HUDEP-2 (cell line): ENCODE data around the gene HAUS6.
"Not testable (repeated sequence)": the region's sequence is repeated elsewhere in the genome, so short reads cannot be mapped to it uniquely, and the experiment has no call there.

Experiments used
- DNase-seq, 76 experiments: peaks; one replicate each; lab custom pipeline; 2025; ENCODE audit not compliant: unreplicated experiment in 76 of 76; lab: John Stamatoyannopoulos, UW

The HAUS6 gene, protein sequence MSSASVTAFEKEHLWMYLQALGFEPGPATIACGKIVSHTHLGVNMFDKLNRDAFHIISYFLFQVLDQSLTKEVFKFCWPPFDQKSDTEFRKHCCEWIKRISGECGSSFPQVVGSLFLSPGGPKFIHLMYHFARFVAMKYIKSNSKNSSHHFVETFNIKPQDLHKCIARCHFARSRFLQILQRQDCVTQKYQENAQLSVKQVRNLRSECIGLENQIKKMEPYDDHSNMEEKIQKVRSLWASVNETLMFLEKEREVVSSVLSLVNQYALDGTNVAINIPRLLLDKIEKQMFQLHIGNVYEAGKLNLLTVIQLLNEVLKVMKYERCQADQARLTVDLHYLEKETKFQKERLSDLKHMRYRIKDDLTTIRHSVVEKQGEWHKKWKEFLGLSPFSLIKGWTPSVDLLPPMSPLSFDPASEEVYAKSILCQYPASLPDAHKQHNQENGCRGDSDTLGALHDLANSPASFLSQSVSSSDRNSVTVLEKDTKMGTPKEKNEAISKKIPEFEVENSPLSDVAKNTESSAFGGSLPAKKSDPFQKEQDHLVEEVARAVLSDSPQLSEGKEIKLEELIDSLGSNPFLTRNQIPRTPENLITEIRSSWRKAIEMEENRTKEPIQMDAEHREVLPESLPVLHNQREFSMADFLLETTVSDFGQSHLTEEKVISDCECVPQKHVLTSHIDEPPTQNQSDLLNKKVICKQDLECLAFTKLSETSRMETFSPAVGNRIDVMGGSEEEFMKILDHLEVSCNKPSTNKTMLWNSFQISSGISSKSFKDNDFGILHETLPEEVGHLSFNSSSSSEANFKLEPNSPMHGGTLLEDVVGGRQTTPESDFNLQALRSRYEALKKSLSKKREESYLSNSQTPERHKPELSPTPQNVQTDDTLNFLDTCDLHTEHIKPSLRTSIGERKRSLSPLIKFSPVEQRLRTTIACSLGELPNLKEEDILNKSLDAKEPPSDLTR

DNA sequence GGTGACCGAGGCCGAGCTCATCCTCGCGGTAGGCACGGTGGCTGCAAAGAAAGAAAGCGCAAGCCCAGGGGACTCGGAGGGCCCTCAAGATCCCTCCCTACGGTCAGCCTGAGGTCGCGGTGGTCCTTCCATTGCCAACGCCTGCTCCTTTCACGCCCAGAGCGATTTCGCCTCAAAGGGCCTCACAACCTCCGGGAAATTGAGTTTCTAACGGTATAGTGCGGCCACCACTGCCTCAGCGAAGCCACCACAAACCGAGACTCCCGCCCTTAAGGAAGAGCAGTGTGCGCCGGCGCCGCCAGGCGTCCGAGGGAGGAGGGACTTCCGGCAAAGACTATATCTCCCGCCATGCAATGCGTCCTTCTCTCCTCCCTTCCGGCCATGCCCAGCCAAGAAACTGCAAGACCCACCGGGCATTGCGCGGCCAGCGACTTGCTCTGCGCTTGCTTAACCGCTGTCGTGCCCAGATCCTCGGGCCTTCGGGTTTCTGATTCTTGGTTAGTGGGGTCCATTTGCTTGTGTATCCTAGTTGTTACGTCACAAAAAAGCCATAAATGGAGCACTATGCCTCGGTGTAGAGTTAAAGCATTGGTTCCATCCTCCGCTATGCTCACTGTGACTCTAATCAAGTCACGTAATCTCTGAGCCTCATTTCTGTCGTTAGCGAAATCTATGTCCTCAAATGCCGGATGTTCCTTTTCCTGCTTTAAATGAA lies at the start of gene HAUS6:
Gene HAUS6 (minus strand): TSS at position 274 of the 715 bp plus-strand sequence. CDS start 253 bp downstream, at position 21.
- peak; percentile 44 to 97 (median 92) for DNase-seq

DNA sequence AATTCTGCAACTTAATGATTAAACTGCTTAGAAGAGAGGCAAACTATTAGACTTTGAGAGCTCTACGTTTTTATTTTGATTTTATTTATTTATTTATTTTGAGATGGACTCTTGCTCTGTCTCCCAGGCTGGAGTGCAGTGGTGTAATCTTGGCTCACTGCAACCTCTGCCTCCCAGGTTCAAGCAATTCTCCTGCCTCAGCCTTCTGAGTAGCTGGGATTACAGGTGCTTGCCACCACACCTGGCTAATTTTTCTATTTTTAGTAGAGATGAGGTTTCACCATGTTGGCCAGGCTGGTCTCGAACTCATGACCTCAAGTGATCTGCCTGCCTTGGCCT lies 49.4 kb upstream of the HAUS6 start:
- not testable (repeated sequence) for DNase-seq

DNA sequence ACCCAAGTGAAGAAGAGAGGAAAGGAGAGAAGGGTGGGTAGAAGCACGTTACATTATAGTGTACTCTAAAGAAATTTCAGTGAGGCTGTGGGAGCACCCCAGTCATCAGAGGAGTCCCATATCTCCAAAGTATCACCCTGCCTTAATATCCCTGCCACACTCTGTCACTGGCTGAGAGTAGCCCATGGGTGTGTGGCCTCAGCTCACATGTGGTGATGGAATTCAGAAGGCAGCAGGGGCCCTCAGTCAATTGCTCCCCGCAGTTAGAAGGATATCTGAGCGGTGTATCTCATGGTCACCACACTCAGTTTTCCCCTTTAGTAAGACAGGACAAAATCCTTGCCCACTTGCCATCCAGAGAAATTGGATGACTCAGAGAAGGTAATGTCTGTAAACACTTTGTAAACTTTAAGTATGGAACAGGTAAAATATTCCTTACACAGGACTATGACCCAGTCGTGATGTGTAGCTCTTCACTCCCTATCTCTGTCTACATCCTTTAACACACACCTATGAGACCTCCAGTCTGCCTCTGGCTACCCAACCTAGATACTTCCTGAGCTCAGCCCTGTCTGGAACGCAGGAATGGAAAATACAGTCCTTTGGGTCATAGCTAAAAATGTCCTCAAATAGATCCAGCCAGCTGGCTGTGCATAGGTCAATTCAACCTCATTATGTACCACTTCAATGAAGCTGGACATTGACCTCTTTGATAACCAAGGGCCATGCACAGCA lies 48.9 kb upstream of the HAUS6 start:
- no peak for DNase-seq

DNA sequence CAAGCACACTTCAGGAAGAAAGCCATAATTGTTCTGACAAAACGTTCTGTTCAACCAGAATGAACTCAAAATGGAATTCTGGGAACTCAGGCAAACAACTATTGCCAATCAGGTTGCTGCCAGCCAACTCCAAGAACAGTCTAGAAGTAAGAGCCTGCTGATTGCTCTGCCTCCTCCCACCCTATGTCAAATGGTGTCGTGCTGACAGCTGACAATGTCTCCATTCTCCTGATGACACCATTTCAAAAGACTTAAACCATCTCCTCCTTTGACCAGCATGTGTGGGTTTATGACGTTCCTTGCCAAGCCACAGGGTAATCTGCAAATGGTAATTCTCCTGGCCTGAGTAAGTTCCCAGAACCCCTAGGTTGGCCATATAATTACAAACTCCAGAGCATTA lies 46.5 kb upstream of the HAUS6 start:
- DNase-seq = no peak

DNA sequence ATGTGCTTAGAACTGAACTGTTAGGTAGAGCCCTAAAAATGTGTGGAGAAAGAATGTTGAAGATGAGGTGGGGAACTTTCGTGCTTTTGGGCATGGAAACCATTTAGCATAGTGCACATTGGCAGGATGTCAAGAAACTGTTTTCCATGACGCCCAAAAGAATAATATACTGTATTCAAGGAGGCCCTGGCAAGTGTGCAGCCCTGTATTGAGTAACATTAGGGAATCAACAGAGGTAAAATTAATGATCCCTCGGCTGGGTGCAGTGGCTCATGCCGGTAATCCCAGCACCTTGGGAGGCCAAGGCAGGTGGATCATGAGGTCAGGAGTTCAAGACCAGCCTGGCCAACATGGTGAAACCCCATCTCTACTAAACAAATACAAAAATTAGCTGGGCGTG lies 45.5 kb upstream of the HAUS6 start:
- DNase-seq = no peak

DNA sequence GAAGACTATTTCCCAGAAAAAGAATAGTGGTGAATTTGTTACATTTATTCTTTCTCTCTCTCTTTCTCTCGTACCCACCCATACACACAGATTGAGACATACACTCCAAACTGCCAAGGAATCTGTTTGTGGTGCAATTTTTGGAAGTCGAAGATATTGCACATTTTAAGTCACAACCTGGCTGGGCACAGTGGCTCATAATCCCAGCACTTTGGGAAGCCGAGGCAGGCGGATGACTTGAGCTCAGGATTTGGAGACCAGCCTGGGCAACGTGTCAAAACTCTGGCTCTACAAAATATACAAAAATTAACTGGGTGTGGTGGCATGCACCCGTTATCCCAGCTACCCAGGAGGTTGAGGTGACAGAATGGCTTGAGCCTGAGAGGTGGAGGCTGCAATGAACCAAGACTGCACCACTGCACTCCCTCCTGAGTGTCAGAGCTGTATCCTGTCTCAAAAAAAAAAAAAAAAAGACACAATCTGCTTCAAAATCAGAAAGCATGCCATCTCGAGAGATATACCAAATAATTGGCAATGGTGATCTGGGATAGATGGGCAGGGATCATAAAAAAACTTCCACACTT lies 43.8 kb upstream of the HAUS6 start:
- DNase-seq = no peak

DNA sequence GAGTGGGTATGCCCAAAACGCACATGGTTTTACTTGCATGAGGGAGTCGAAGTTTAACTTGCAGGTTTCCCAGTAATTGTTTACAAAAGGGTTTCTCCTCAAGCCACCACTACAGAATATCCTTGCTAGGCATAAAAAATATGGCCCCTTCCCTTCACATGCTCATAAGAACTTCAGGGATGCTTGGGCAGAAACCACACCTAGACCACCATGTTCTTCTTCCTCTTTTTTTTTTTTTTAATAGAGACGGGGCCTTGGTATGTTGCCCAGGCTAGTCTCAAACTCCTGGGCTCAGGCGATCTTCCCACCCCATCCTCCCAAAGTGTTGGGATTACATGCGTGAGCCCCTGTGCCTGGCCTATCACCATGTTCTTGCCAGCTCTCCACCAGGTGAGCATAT lies 43.2 kb upstream of the HAUS6 start:
- DNase-seq = no peak

DNA sequence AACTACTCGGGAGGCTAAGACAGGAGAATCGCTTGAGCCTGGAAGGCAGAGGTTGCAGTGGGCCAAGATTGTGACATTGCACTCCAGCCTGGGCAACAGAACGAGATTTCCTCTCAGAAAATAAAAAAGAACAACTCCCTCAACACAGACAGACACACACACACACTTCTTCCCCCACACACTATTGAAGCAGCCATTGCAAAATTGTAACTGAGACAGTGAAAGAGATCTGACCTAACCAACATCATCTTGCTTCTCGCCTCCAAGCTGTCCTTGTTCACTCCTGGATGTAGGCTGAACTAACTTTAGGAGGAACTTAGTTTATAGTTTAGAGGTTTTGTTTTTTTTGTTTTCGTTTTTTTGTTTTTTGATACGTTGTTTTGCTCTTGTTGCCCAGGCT lies 37.6 kb upstream of the HAUS6 start:
- DNase-seq = no peak

DNA sequence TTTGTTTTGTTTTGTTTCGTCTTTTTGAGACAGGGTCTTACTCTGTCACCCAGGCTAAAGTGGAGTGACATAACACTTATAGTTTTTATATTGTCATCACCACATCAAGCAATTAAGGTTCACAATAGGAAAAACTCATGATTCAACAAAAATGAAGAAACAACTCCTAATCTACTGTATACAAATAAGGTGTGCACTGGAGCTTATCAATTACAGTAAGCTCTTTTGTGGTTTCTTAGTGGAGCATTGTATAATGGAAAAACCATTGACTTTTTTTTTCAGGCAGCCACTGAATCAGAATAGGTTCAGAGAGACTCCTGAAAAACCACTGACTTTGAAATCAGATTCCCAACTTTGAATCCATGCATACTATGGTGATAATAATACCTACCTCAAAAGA lies 35.4 kb upstream of the HAUS6 start:
- DNase-seq = peak in 5 of 76 experiments; percentile 20 to 48 (median 37)

DNA sequence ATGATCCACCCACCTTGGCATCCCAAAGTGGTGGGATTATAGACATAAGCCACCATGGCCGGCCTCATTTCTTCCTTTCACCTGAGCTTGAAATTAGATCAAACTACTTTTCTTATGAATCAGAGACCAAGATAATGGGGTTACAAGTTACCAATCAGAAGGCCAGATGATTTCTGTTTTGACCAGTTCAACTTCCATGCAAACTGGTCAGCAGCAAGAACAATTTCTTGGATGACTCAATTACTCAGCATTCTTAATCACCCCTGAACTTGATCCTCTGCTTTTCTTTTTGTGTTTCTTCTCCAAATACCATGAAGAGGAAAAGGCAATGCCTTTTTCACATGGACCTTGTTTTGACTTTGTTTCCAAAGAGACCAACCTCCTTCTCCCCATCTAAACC lies 34.6 kb upstream of the HAUS6 start:
- no peak for DNase-seq

DNA sequence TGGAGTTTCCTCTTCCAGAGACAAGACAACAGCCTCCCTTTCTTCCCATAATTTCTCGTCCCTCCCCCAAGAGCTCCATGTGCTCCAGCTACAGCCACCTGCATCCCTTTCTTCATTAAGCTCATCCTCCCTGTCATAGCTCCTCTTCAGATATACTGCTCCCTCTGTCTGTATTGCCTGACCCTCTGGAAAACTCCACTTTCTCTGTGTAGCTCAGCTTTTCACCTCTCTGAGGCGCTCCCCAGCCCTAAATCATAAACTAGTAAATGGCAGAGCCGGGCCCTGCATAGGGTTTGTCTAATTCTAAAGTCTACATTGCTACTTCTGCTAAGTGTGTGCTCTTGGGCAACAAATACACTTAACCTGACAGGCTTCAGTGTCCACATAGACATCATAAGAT lies 33.4 kb upstream of the HAUS6 start:
- DNase-seq = no peak

DNA sequence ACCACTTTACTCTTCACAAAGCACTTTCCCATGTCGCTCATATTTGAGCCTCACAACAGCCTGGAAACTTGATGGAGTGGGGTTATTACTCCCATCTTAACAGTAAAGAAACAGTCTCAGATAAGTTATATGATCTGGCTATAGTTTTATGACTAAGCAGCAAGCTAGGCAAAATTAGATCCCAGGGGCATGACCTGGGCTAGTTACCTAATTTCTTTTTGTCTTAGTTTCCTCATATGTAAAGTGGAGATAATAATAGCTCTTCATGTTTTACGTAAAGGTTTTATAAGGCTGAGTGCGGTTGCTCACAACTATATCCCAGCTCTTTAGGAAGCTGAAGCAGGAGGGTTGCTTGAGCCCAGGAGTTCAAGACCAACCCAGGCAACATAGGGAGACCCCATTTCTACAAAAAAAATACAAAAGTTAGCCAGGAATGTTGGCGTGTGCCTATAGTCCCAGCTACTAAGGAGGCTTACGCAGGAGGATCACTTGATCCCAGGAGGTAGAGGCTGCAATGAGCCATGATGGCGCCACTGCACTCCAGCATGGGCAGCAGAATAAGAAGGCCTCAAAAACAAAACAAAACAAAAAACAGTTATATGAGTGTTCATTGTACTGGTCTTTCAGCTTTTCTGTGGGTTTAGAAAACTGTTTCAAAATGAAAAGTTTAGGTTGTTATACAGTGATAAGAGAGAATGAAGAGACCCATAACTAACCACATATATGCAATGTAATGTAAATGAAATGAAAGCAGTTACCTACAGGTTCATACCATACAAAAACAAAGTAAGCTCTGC lies 31.0 kb upstream of the HAUS6 start:
- no peak for DNase-seq

DNA sequence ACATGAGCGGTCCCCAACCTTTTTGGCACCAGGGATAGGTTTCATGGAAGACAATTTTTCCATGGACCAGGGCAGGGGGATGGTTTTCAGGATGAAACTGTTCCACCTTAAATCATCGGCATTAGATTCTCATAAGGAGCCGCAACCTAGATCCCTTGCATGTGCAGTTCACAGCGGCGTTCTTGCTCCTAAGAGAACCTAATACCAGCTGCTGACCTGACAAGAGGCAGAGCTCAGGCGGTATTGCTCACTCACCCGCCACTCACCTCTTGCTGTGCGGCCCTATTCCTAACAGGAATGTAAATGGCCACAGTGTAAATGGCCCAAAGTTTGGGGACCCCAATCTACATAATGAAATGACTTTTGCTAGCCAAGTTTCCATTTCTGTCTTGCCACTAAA lies 27.7 kb upstream of the HAUS6 start:
- no peak for DNase-seq

DNA sequence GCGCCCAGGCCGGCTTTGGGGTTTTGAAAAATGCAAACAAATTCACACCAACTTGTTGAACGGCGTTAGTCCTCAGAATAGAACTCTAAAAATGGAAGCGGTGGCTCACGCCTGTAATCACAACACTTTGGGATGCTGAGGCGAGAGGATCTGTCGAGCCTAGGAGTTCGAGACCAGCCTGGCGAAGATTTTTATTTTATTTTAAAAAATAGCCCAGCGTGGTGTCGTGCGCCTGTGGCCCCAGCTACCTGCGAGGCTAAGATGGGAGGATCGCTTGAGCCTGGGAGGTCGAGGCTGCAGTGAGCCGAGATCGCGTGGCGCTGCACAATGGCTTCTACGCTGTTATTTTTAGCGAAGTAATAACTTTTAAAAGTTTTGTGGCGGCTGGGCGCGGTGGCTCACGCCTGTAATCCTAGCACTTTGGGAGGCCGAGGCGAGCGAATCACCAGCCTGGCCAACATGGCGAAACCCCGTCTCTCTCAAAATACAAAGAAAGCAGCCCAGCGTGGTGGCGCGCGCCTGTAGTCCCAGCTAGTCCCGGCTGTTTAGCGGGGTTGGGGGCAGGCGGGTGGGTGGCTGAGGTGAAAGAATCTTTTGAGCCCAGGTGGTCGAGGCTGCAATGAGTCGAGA lies 25.3 kb upstream of the HAUS6 start:
- DNase-seq = no peak

DNA sequence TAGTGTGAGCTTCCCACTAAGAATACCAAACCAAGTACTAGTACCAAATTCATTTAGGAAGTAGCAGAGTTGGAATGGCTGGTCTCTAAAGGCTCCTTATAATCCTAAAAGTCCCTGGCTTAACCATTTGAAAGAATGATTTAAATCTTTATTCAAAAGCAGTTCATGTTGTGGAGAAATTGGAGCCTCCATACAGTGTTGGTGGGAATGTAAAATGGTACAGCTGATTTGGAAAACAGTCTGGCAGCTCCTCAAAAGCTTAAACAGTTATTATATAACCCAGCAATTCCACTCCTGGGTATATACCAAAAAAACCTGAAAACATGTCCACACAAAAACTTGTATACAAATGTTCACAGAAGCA lies 21.7 kb upstream of the HAUS6 start:
- DNase-seq = no peak

DNA sequence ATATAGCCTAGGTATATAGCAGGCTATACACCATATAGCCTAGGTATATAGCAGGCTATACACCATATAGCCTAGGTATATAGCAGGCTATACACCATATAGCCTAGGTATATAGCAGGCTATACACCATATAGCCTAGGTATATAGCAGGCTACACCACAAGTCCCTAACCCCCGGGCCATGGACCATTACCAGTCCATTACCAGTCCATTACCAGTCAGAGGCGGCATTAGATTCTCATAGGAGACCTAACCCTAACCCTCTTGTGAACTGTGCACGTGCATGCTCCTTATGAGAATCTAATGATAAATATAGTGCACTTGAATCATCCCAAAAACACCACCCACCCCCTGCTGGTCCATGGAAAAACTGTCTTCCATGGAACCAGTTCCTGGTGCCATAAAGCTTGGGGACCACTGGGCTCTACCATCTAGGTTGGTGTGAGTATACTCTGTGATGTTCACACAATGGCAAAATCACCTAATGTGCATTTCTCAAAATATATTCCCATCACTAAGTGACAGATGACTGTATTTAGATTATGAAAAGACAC lies 19.9 kb upstream of the HAUS6 start:
- peak in 1 of 76 experiments; percentile 16 for DNase-seq

DNA sequence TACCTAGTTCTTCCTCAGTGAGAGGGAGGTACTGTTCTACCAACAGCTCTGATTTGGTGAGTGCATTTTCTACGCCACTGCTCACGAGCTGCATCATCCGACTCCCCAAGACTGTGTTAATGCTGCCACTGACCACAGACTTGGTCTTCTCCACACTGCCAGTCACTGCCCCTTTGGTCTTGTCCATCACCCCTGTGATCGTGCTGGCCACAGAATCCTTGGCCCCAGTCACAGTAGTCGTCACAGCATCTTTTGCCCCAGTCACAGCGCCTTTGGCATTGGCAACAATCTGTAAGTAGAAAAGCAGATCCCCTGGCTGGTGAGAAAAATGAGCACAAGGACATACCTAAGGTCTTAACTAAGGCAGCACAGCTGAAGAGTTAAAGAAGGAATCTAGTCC lies 18.2 kb upstream of the HAUS6 start:
- no peak for DNase-seq

DNA sequence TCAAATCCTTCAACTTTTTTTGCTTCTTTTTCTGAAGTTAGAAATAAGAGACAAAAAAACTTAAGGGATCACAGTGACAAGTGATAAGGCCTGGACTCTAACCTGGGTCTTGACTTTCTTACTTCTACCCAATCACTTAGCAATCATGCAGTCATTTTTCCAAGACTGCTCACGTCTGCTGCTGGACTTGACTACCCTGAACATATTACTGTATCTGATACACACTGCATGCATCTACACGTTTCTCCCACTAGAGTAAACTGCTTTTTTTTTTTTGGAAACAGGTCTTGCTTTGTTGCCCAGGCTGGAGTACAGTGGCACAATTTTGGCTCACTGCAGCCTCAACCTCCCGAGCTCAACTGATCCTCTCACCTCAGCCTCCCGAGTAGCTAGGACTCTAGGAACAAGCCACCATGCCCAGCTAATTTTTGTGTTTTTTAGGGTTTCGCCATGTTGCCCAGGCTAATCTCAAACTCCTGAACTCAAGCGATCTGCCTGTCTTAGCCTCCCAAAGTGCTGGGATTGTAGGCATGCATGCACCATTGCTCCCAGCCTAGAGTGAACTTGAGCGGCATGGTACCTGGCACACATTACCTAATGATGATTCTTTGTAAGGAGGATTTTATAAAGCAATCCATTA lies 17.2 kb upstream of the HAUS6 start:
- DNase-seq = no peak
